Measurements from ENCODE around the gene AMHR2. TPM values are rescaled to one million over a fixed set of nuclear protein-coding genes. Genes with fewer than 3 reads are reported as not detected.

AMHR2 gene
- total and polyA plus RNA-seq, 2 donors (not counting 1 experiment from before 2014, with no cell fraction given) = not detected

DNA sequence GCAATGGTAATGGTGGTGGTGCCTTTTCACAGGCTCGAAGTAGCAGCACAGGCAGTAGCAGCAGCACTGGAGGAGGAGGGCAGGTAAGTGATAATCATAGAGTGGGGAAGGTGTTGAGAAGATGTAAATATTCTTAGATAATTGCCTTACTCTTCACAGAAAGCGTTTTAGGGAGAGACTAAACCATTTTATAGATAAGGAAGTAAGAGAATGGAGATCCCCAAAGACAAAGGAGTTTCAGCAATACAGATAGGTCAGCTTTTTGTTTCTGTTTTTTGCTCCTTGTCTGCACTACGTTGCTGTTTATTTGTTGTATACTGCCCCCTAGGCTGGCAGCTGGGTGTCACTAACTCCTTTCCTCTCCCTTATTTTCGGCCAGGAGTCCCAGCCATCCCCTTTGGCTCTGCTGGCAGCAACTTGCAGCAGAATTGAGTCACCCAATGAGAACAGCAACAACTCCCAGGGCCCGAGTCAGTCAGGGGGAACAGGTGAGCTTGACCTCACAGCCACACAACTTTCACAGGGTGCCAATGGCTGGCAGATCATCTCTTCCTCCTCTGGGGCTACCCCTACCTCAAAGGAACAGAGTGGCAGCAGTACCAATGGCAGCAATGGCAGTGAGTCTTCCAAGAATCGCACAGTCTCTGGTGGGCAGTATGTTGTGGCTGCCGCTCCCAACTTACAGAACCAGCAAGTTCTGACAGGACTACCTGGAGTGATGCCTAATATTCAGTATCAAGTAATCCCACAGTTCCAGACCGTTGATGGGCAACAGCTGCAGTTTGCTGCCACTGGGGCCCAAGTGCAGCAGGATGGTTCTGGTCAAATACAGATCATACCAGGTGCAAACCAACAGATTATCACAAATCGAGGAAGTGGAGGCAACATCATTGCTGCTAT lies 41.7 kb upstream of the AMHR2 start:
- H3K36me3 ChIP-seq (replicated peaks in 1 of 2; ENCODE audit: control extremely low read depth in 1 of 2, control insufficient read depth in 1 of 2, extremely low read depth in 1 of 2, insufficient read depth in 2 of 2, low read length in 1 of 2) = peaks cover 15 to 31% of the 10 kb centered on the region in 2 experiments
- 52% methylated on average over 7 of the region's 9 CpGs for WGBS (ENCODE audit: insufficient coverage)
- no peak for ATAC-seq (ENCODE audit: low read depth)
- DNase-seq = peak; percentile 64
- H4K20me1 ChIP-seq (ENCODE audit: control insufficient read depth, insufficient read depth, low read length, poor library complexity, severe bottlenecking) = peaks cover 55% of the 10 kb centered on the region
- H3K9ac ChIP-seq (ENCODE audit: low read length) = peak overlapping the region; percentile 63
- POLR2A ChIA-PET = interaction anchor here (1.0 to 1.2 kb wide), 2 partner anchors 30 to 119 kb away, joined by 3 to 6 read pairs; partner anchors contain the start of gene TARBP2
- peak overlapping the region in 1 of 5 experiments; percentile 67 for H3K4me3 ChIP-seq (ENCODE audit: control extremely low read depth in 1 of 5, extremely low read depth in 1 of 5, insufficient read depth in 1 of 5, low read depth in 2 of 5, low read length in 4 of 5)
- H3K27me3 Mint-ChIP-seq = no peaks in the 10 kb centered on the region
- CTCF ChIA-PET = interaction anchor here (0.6 to 7.9 kb wide), 13 partner anchors 8 to 61 kb away, joined by 3 to 132 read pairs (median 4); partner anchors contain the start of gene AAAS
- peak overlapping the region; percentile 88 for H3K4me3 Mint-ChIP-seq
- H3K79me2 ChIP-seq (ENCODE audit: control insufficient read depth, insufficient read depth, low read length) = peaks cover 62% of the 10 kb centered on the region
- no peaks in the 10 kb centered on the region for H3K9me3 ChIP-seq (ENCODE audit: control extremely low read depth in 1 of 3, control insufficient read depth in 2 of 3, insufficient read depth in 1 of 3, low read length in 2 of 3)
- peaks cover 44% of the 10 kb centered on the region for H3K4me1 Mint-ChIP-seq
- peak overlapping the region; percentile 79 for H3K4me2 ChIP-seq (replicated peaks; ENCODE audit: low read depth, low read length, poor library complexity, severe bottlenecking)
- H3K27ac Mint-ChIP-seq = peak overlapping the region; percentile 80
- H3K9me3 Mint-ChIP-seq (ENCODE audit: insufficient read depth) = no peaks in the 10 kb centered on the region
- no peak for TF ChIP-seq EZH2 (IDR thresholded peaks at IDR 0.05; ENCODE audit: borderline replicate concordance, insufficient read depth, low read depth, low read length, poor library complexity, severe bottlenecking)
- TF ChIP-seq, protein P1, sequence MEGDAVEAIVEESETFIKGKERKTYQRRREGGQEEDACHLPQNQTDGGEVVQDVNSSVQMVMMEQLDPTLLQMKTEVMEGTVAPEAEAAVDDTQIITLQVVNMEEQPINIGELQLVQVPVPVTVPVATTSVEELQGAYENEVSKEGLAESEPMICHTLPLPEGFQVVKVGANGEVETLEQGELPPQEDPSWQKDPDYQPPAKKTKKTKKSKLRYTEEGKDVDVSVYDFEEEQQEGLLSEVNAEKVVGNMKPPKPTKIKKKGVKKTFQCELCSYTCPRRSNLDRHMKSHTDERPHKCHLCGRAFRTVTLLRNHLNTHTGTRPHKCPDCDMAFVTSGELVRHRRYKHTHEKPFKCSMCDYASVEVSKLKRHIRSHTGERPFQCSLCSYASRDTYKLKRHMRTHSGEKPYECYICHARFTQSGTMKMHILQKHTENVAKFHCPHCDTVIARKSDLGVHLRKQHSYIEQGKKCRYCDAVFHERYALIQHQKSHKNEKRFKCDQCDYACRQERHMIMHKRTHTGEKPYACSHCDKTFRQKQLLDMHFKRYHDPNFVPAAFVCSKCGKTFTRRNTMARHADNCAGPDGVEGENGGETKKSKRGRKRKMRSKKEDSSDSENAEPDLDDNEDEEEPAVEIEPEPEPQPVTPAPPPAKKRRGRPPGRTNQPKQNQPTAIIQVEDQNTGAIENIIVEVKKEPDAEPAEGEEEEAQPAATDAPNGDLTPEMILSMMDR (IDR thresholded peaks at IDR 0.05) = peak; percentile 45
- H2AFZ ChIP-seq (ENCODE audit: insufficient read depth, low read depth, low read length, poor library complexity, severe bottlenecking) = no peak overlapping the region
- peaks cover 47 to 56% of the 10 kb centered on the region in 2 donors for H3K4me1 ChIP-seq (ENCODE audit: control insufficient read depth in 2 of 2, insufficient read depth in 2 of 2, low read length in 2 of 2)
- H3K27me3 ChIP-seq (replicated peaks in 1 of 4; ENCODE audit: control extremely low read depth in 1 of 4, control insufficient read depth in 3 of 4, insufficient read depth in 4 of 4, low read length in 3 of 4) = no peaks in the 10 kb centered on the region
- intact Hi-C loops (cut with micrococcal nuclease) = no loop called here
- peak overlapping the region; percentile 30 to 61 for H3K27ac ChIP-seq (ENCODE audit: low read length in 2 of 2)
